SK-N-SH (cell line): ENCODE measurements around the gene TRIM68. TPM values are rescaled to one million over a fixed set of nuclear protein-coding genes. Genes with fewer than 3 reads are reported as not detected.
A peak's percentile ranks its signal among the peaks of the same experiment; 100 is the strongest.

Experiments
- CTCF ChIA-PET: fragments of 300-600, 350-600 bp; formaldehyde crosslinking; extraction: SDS; loops from one replicate; lab custom pipeline; 2021; lab: Yijun Ruan, JAX
- POLR2A ChIA-PET: fragments of 350-600 bp; sonication (Branson Sonifier 250); formaldehyde crosslinking; extraction: SDS; loops from one replicate; lab custom pipeline; 2020; ENCODE audit warnings: antibody characterized with exemption, inconsistent platforms; lab: Yijun Ruan, JAX
- DNase-seq: peaks from one replicate; pipeline ENCODE4 v3.0.0; 2012
- H2AFZ ChIP-seq: fragments of 200-600 bp; sonication (generic); 2 replicates; pipeline ENCODE4 v1.8.1; 2016; ENCODE audit warnings: antibody characterized with exemption, mild to moderate bottlenecking, low read depth
- H3F3A ChIP-seq: fragments of 200-600 bp; sonication (generic); replicated peaks from 2 replicates; pipeline ENCODE3; 2016; ENCODE audit warnings: antibody characterized with exemption, mild to moderate bottlenecking; ENCODE audit not compliant: insufficient read depth
- H3K27ac ChIP-seq, 2 experiments: fragments of 200-500 bp in 1 of 2; fragments of 200-600 bp in 1 of 2; sonication (Bioruptor generic) in 1 of 2; sonication (generic), shearing (Covaris generic) in 1 of 2; 2 replicates each; pipeline versions ENCODE4 v1.5.1 to v1.6.1; 2014 to 2016; ENCODE audit warnings: low read depth in 2 of 2, inconsistent platforms in 1 of 2, low read length in 1 of 2, mild to moderate bottlenecking in 1 of 2, mixed read lengths in 1 of 2
- H3K27me3 ChIP-seq: fragments of 200-600 bp; sonication (generic), shearing (Covaris generic); 2 replicates; pipeline ENCODE4 v1.6.1; 2016; ENCODE audit warnings: mixed run types; ENCODE audit not compliant: insufficient read depth
- H3K36me3 ChIP-seq, 2 experiments: fragments of 200-500 bp in 1 of 2; fragments of 200-600 bp in 1 of 2; sonication (Bioruptor generic) in 1 of 2; sonication (generic) in 1 of 2; replicated peaks in 1 of 2; 2 replicates each; pipeline versions ENCODE3 to v1.5.1; 2014 to 2016; ENCODE audit warnings: low read length in 1 of 2, mild to moderate bottlenecking in 1 of 2; ENCODE audit not compliant: insufficient read depth in 2 of 2, control insufficient read depth in 1 of 2
- H3K4me1 ChIP-seq, 2 experiments: fragments of 200-500 bp in 1 of 2; fragments of 200-600 bp in 1 of 2; sonication (Bioruptor generic) in 1 of 2; sonication (generic), shearing (Covaris generic) in 1 of 2; 2 replicates each; pipeline versions ENCODE4 v1.5.1 to v1.6.1; 2014 to 2016; ENCODE audit warnings: low read depth in 1 of 2, low read length in 1 of 2, mixed run types in 1 of 2; ENCODE audit not compliant: insufficient read depth in 2 of 2, control insufficient read depth in 1 of 2
- H3K4me2 ChIP-seq: fragments of 200-600 bp; sonication (generic), shearing (Covaris generic); 2 replicates; pipeline ENCODE4 v1.6.1; 2017; ENCODE audit warnings: mixed run types
- H3K4me3 ChIP-seq, 2 experiments: fragments of 200-500 bp in 1 of 2; fragments of 200-600 bp in 1 of 2; sonication (Bioruptor generic) in 1 of 2; sonication (generic), shearing (Covaris generic) in 1 of 2; 2 replicates each; pipeline versions ENCODE4 v1.5.1 to v1.8.1; 2014 to 2016; ENCODE audit warnings: low read depth in 2 of 2, inconsistent platforms in 1 of 2, low read length in 1 of 2, mild to moderate bottlenecking in 1 of 2, mixed read lengths in 1 of 2, moderate library complexity in 1 of 2
- H3K79me2 ChIP-seq: fragments of 200-600 bp; sonication (generic); 2 replicates; pipeline ENCODE4 v1.8.1; 2017; ENCODE audit warnings: mild to moderate bottlenecking; ENCODE audit not compliant: insufficient read depth
- H3K9ac ChIP-seq: fragments of 200-600 bp; sonication (generic); 2 replicates; pipeline ENCODE4 v1.6.1; 2017; ENCODE audit warnings: mixed run types
- H3K9me2 ChIP-seq: fragments of 200-600 bp; sonication (generic); 2 replicates; pipeline ENCODE4 v1.6.1; 2017; ENCODE audit warnings: mixed run types
- H3K9me3 ChIP-seq: fragments of 200-600 bp; sonication (generic); 2 replicates; pipeline ENCODE4 v1.6.1; 2017; ENCODE audit warnings: mixed run types, mild to moderate bottlenecking, moderate library complexity
- H4K20me1 ChIP-seq: fragments of 200-600 bp; sonication (generic); 2 replicates; pipeline ENCODE4 v1.6.1; 2017; ENCODE audit warnings: mild to moderate bottlenecking, mixed run types; ENCODE audit not compliant: insufficient read depth
- CTCF ChIP-seq: fragments of 200-600 bp; sonication (generic); IDR thresholded peaks from 2 replicates; pipeline ENCODE4 v1.6.1; 2017; ENCODE audit warnings: antibody characterized with exemption, mild to moderate bottlenecking, moderate library complexity
- FOXM1 ChIP-seq: IDR thresholded peaks from 2 replicates; pipeline ENCODE4 v1.4.0; 2012; ENCODE audit warnings: low read depth, mild to moderate bottlenecking
- MEF2A ChIP-seq: IDR thresholded peaks from 2 replicates; pipeline ENCODE4 v1.4.0; 2012; ENCODE audit warnings: low read depth, borderline replicate concordance
- PBX3 ChIP-seq: IDR thresholded peaks from 2 replicates; pipeline ENCODE4; 2012
- POLR2AphosphoS5 ChIP-seq: IDR thresholded peaks from 2 replicates; pipeline ENCODE4 v1.6.1; 2012; ENCODE audit warnings: low read depth, low read length
- RCOR1 ChIP-seq: fragments of 150-350 bp; IDR thresholded peaks from 2 replicates; pipeline ENCODE4 v1.6.1; 2017; ENCODE audit warnings: antibody characterized with exemption, low read length
- TAF1 ChIP-seq: IDR thresholded peaks from 2 replicates; pipeline ENCODE4 v1.6.1; 2012; ENCODE audit warnings: low read depth, mild to moderate bottlenecking, low read length, moderate library complexity, borderline replicate concordance
- WGBS: methylation state at CpG from one replicate; pipeline ENCODE4 v1.1.6; 2017; ENCODE audit warnings: low lambda C conversion rate; 5-methylcytosine and 5-hydroxymethylcytosine counted together
- polyA plus RNA-seq, 3 experiments: library from polyadenylated mRNA; depleted of rRNA; stranded (reverse); fragments of >200 nt; gene quantifications; 2 replicates each; pipeline ENCODE4 v1.2.3, GENCODE V29; 2012

TRIM68 gene
- polyA plus RNA-seq, 1 of the 3 experiments (the other 2 are of a cell fraction): 4.9 TPM

- no peaks in the 10 kb centered on the region for H3K79me2 ChIP-seq
- POLR2A ChIA-PET: no interaction called here
- TF ChIP-seq RCOR1: no peak
- TF ChIP-seq CTCF: peak; percentile 52
- no peak for TF ChIP-seq MEF2A
- TF ChIP-seq PBX3: no peak
- no peak for TF ChIP-seq POLR2AphosphoS5
- TF ChIP-seq TAF1: no peak
- no peak for TF ChIP-seq FOXM1
- TF ChIP-seq, all 33 proteins: peak for 1
- H3K36me3 ChIP-seq: no peaks in the 10 kb centered on the region
- no peaks in the 10 kb centered on the region for H3F3A ChIP-seq
- H3K9ac ChIP-seq: no peak overlapping the region
- peak; percentile 5 for DNase-seq
- no peaks in the 10 kb centered on the region for H3K9me3 ChIP-seq
- H3K27ac ChIP-seq: no peak overlapping the region
- CTCF ChIA-PET: interaction anchor here (0.8 to 3.9 kb wide), 8 partner anchors 10 to 369 kb away, joined by 3 to 22 read pairs (median 4); partner anchors contain the start of gene TRIM68
- no peak overlapping the region for H2AFZ ChIP-seq
- H4K20me1 ChIP-seq: no peaks in the 10 kb centered on the region
- H3K4me2 ChIP-seq: no peak overlapping the region
- no peaks in the 10 kb centered on the region for H3K9me2 ChIP-seq
- H3K4me1 ChIP-seq: no peaks in the 10 kb centered on the region
- 10% methylated on average over 8 of the region's 8 CpGs for WGBS
- no peaks in the 10 kb centered on the region for H3K27me3 ChIP-seq
- no peak overlapping the region for H3K4me3 ChIP-seq
Measured at GRCh38 chr11:4551346-4551979, 56.6 kb downstream of the TRIM68 start.

Other genes with a start within 250 kb of the TRIM68 start
- gene OR52B4, start 239.8 kb downstream of the TRIM68 start, polyA plus RNA-seq (2012; rRNA removed): not detected in 2 replicates
- gene TRIM21, start 214.5 kb downstream of the TRIM68 start, polyA plus RNA-seq (2012; rRNA removed): 11.0 and 12.5 TPM in 2 replicates
- gene OR52K2, start 158.9 kb downstream of the TRIM68 start, polyA plus RNA-seq (2012; rRNA removed): not detected in 2 replicates
- gene OR52K1, start 125.6 kb downstream of the TRIM68 start, polyA plus RNA-seq (2012; rRNA removed): not detected in 2 replicates
- not detected in 2 replicates for gene OR52M1, start 63.0 kb downstream of the TRIM68 start, polyA plus RNA-seq (2012; rRNA removed)
- gene OR52I2, start 26.5 kb downstream of the TRIM68 start, polyA plus RNA-seq (2012; rRNA removed): not detected in 2 replicates
- not detected in 2 replicates for gene OR52I1, start 14.2 kb downstream of the TRIM68 start, polyA plus RNA-seq (2012; rRNA removed)
- not detected in 2 replicates for gene OR51D1, start 29.2 kb upstream of the TRIM68 start, polyA plus RNA-seq (2012; rRNA removed)
- gene OR51E1, start 35.8 kb upstream of the TRIM68 start, polyA plus RNA-seq (2012; rRNA removed): not detected in 2 replicates
- gene OR51E2, start 89.6 kb upstream of the TRIM68 start, polyA plus RNA-seq (2012; rRNA removed): 0.03 TPM in 1 of 2 replicates, not detected in the other
- gene MMP26, start 96.6 kb upstream of the TRIM68 start, polyA plus RNA-seq (2012; rRNA removed): not detected in 2 replicates
- gene OR51F1, start 161.7 kb upstream of the TRIM68 start, polyA plus RNA-seq (2012; rRNA removed): not detected in 2 replicates
- not detected in 2 replicates for gene OR52R1, start 196.1 kb upstream of the TRIM68 start, polyA plus RNA-seq (2012; rRNA removed)
- gene OR51F2, start 213.1 kb upstream of the TRIM68 start, polyA plus RNA-seq (2012; rRNA removed): not detected in 2 replicates
- not detected in 2 replicates for gene OR51S1, start 241.0 kb upstream of the TRIM68 start, polyA plus RNA-seq (2012; rRNA removed)